SK-N-SH treated with all-trans-retinoic acid at 6 μM for 48 hours (cell line): ENCODE measurements around the gene ZNF205.
A peak's percentile ranks its signal among the peaks of the same experiment; 100 is the strongest.

Experiments used
- ATAC-seq: fragments of 200-7000 bp; cut with Tn5 transposase; 3 replicates; pipeline ENCODE4 v1.9.1; 2020; ENCODE audit warnings: mild to moderate bottlenecking, moderate library complexity
- CSDC2 ChIP-seq: fragments of 250-450 bp; sonication (Bioruptor Pico); IDR thresholded peaks from 2 replicates; pipeline ENCODE4 v1.5.0; 2020; ENCODE audit warnings: mild to moderate bottlenecking, moderate library complexity
- CSRNP3 ChIP-seq: fragments of 250-450 bp; sonication (Bioruptor Pico); IDR thresholded peaks from 2 replicates; pipeline ENCODE4 v1.5.1; 2021; ENCODE audit warnings: mild to moderate bottlenecking, moderate library complexity
- ESRRG ChIP-seq: fragments of 250-450 bp; sonication (Bioruptor Pico); IDR thresholded peaks from 2 replicates; pipeline ENCODE4 v1.6.1; 2021; ENCODE audit warnings: mild to moderate bottlenecking
- GLIS3 ChIP-seq: fragments of 250-450 bp; sonication (Bioruptor Pico); IDR thresholded peaks from 2 replicates; pipeline ENCODE4 v1.5.0; 2020; ENCODE audit warnings: mild to moderate bottlenecking, moderate library complexity
- ISL1 ChIP-seq: fragments of 250-450 bp; sonication (Bioruptor Pico); IDR thresholded peaks from 2 replicates; pipeline ENCODE4 v2.1.2; 2022; ENCODE audit warnings: mild to moderate bottlenecking, moderate library complexity
- OSR1 ChIP-seq: fragments of 250-450 bp; sonication (Bioruptor Pico); IDR thresholded peaks from 2 replicates; pipeline ENCODE4 v1.8.0; 2022; ENCODE audit warnings: moderate library complexity, mild to moderate bottlenecking, inconsistent platforms
- PATZ1 ChIP-seq: fragments of 250-450 bp; sonication (Bioruptor Pico); IDR thresholded peaks from 2 replicates; pipeline ENCODE4 v1.8.0; 2020; ENCODE audit warnings: mild to moderate bottlenecking, moderate library complexity, borderline replicate concordance
- RARB ChIP-seq: fragments of 250-450 bp; sonication (Bioruptor Pico); IDR thresholded peaks from 2 replicates; pipeline ENCODE4 v1.8.0; 2021; ENCODE audit warnings: mild to moderate bottlenecking, moderate library complexity
- TCF4 ChIP-seq: fragments of 250-450 bp; sonication (Bioruptor Pico); IDR thresholded peaks from 2 replicates; pipeline ENCODE4 v1.8.0; 2021; ENCODE audit warnings: mild to moderate bottlenecking, moderate library complexity, borderline replicate concordance
- TOX ChIP-seq: fragments of 250-450 bp; sonication (Bioruptor Pico); IDR thresholded peaks from 2 replicates; pipeline ENCODE4 v1.8.0; 2021; ENCODE audit warnings: mild to moderate bottlenecking, moderate library complexity, borderline replicate concordance
- ZFP3 ChIP-seq: fragments of 250-450 bp; sonication (Bioruptor Pico); IDR thresholded peaks from 2 replicates; pipeline ENCODE4 v1.5.0; 2020; ENCODE audit warnings: mild to moderate bottlenecking, moderate library complexity
- ZNF565 ChIP-seq: fragments of 450-650 bp; formaldehyde crosslinking; conservative IDR thresholded peaks from 2 replicates; pipeline ENCODE4 v1.5.0; 2020; ENCODE audit warnings: low read depth, mild to moderate bottlenecking, moderate library complexity
- ZNF70 ChIP-seq: fragments of 450-650 bp; formaldehyde crosslinking; IDR thresholded peaks from 2 replicates; pipeline ENCODE4 v1.5.0; 2020; ENCODE audit warnings: mild to moderate bottlenecking, moderate library complexity
- ZNF8 ChIP-seq: fragments of 450-650 bp; formaldehyde crosslinking; IDR thresholded peaks from 2 replicates; pipeline ENCODE4 v1.5.0; 2020; ENCODE audit warnings: mild to moderate bottlenecking, moderate library complexity
- TF ChIP-seq, protein P1 (sequence below): fragments of 250-450 bp; sonication (Bioruptor Pico); IDR thresholded peaks from 2 replicates; pipeline ENCODE4 v1.5.1; 2020; ENCODE audit warnings: low read depth, mild to moderate bottlenecking, moderate library complexity
- TF ChIP-seq, protein P2 (sequence below): fragments of 250-450 bp; sonication (Bioruptor Pico); IDR thresholded peaks from 2 replicates; pipeline ENCODE4 v1.8.0; 2021; ENCODE audit warnings: low read depth, mild to moderate bottlenecking, moderate library complexity, borderline replicate concordance
- TF ChIP-seq, protein P3 (sequence below): fragments of 250-450 bp; sonication (Bioruptor Pico); IDR thresholded peaks from 2 replicates; pipeline ENCODE4 v1.5.0; 2020; ENCODE audit warnings: mild to moderate bottlenecking, moderate library complexity

Gene ZNF205

DNA sequence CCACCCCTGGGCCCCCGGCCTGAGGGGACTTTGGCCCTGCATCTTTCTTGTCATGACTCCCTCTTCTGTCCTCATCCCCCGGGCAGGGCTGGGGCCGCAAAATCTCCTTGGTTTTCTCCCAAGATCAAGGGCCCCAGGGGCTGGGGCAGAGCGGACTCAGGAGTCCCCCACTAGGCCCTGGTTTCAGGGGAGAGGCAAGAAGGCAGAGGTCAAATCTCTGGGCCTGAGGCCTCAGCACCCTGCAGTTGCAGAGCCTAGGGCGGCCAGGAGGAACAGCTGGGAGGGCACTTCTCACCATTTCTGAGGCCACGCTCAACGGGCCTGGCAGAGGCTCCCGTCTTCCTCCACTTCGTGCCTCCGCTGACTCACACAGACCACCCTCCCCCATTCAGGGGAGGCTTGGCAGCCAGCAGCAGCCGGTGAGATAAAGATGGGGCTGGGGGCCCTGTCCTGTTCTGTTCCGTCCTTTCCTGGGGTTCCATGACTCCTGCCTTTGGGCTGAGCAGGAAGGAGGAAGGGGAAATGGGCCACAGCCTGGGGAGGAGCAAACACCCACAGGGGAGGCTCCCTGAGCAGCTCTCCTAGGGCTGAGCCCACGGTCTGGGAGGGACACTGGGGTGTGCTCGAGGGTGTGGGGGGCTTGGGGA is 25.7 kb upstream of the ZNF205 start (continued):
- TF ChIP-seq, protein P1, sequence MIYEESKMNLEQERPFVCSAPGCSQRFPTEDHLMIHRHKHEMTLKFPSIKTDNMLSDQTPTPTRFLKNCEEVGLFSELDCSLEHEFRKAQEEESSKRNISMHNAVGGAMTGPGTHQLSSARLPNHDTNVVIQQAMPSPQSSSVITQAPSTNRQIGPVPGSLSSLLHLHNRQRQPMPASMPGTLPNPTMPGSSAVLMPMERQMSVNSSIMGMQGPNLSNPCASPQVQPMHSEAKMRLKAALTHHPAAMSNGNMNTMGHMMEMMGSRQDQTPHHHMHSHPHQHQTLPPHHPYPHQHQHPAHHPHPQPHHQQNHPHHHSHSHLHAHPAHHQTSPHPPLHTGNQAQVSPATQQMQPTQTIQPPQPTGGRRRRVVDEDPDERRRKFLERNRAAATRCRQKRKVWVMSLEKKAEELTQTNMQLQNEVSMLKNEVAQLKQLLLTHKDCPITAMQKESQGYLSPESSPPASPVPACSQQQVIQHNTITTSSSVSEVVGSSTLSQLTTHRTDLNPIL (CRISPR knock-in tag): no peak

GRCh38 chr16:3087243-3088235 is 24.8 kb upstream of the ZNF205 start:
- TF ChIP-seq CSRNP3: no peak
- TF ChIP-seq PATZ1 (CRISPR knock-in tag): no peak
- TF ChIP-seq TCF4 (CRISPR knock-in tag): no peak
- TF ChIP-seq, protein P2, sequence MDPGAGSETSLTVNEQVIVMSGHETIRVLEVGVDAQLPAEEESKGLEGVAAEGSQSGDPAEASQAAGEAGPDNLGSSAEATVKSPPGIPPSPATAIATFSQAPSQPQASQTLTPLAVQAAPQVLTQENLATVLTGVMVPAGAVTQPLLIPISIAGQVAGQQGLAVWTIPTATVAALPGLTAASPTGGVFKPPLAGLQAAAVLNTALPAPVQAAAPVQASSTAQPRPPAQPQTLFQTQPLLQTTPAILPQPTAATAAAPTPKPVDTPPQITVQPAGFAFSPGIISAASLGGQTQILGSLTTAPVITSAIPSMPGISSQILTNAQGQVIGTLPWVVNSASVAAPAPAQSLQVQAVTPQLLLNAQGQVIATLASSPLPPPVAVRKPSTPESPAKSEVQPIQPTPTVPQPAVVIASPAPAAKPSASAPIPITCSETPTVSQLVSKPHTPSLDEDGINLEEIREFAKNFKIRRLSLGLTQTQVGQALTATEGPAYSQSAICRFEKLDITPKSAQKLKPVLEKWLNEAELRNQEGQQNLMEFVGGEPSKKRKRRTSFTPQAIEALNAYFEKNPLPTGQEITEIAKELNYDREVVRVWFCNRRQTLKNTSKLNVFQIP (CRISPR knock-in tag): no peak
- ATAC-seq: peak; percentile 51; the same call in 2 of the 3 replicates

DNA sequence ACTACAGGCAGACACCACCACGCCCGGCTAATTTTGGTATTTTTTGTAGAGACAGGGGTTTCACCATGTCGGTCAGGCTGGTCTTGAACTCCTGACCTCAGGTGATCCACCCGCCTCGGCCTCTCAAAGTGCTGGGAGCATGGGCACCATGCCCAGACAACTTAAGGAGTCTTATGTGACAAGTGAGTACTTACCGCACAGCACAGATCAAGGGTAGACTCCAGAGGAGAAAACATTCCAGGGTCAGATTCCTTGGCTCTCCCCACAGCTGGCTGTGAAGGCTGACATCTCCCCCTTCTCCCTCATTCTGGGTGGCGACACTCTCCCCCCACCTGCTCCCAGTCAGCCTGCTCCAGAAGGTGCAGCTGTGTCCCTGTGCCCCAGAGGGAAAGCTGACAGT is 23.9 kb upstream of the ZNF205 start:
- no peak for ATAC-seq
- TF ChIP-seq ZFP3 (CRISPR knock-in tag) (no peak), TOX (CRISPR knock-in tag) (no peak), OSR1 (no peak), RARB (no peak), ZNF565 (no peak), CSRNP3 (no peak), ZNF8 (CRISPR knock-in tag) (no peak), TCF4 (CRISPR knock-in tag) (no peak), ISL1 (CRISPR knock-in tag) (no peak), GLIS3 (CRISPR knock-in tag) (no peak), ZNF70 (CRISPR knock-in tag) (no peak), CSDC2 (CRISPR knock-in tag) (no peak), ESRRG (CRISPR knock-in tag) (no peak)
- TF ChIP-seq, protein P3, sequence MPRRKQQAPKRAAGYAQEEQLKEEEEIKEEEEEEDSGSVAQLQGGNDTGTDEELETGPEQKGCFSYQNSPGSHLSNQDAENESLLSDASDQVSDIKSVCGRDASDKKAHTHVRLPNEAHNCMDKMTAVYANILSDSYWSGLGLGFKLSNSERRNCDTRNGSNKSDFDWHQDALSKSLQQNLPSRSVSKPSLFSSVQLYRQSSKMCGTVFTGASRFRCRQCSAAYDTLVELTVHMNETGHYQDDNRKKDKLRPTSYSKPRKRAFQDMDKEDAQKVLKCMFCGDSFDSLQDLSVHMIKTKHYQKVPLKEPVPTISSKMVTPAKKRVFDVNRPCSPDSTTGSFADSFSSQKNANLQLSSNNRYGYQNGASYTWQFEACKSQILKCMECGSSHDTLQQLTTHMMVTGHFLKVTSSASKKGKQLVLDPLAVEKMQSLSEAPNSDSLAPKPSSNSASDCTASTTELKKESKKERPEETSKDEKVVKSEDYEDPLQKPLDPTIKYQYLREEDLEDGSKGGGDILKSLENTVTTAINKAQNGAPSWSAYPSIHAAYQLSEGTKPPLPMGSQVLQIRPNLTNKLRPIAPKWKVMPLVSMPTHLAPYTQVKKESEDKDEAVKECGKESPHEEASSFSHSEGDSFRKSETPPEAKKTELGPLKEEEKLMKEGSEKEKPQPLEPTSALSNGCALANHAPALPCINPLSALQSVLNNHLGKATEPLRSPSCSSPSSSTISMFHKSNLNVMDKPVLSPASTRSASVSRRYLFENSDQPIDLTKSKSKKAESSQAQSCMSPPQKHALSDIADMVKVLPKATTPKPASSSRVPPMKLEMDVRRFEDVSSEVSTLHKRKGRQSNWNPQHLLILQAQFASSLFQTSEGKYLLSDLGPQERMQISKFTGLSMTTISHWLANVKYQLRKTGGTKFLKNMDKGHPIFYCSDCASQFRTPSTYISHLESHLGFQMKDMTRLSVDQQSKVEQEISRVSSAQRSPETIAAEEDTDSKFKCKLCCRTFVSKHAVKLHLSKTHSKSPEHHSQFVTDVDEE (CRISPR knock-in tag): no peak
- TF ChIP-seq, protein P2 (CRISPR knock-in tag): no peak
